Effector memory CD4-positive, alpha-beta T cell (primary cell): ENCODE results near the gene GPD1.
"Not testable (repeated sequence)": the region's sequence is repeated elsewhere in the genome, so short reads cannot be mapped to it uniquely, and the experiment has no call there.

ENCODE experiments used
- DNase-seq, 3 donors: peaks; one replicate each; pipeline ENCODE4 v3.0.0-alpha.2; 2020
- H3K27ac ChIP-seq: 2 replicates; pipeline ENCODE4 v1.7.0; 2013; ENCODE audit warnings: mild to moderate bottlenecking, low read length, moderate library complexity; ENCODE audit not compliant: insufficient read depth, poor library complexity, severe bottlenecking
- H3K27me3 ChIP-seq: replicated peaks from 2 replicates; pipeline ENCODE4 v1.7.0; 2013; ENCODE audit warnings: mild to moderate bottlenecking, low read length; ENCODE audit not compliant: insufficient read depth, control insufficient read depth, poor library complexity, severe bottlenecking
- H3K36me3 ChIP-seq: 2 replicates; pipeline ENCODE4 v1.7.0; 2013; ENCODE audit warnings: mild to moderate bottlenecking, low read length, moderate library complexity; ENCODE audit not compliant: control insufficient read depth, insufficient read depth
- H3K4me1 ChIP-seq: 2 replicates; pipeline ENCODE4 v1.7.0; 2013; ENCODE audit warnings: low read length, mild to moderate bottlenecking; ENCODE audit not compliant: control insufficient read depth, insufficient read depth, poor library complexity, severe bottlenecking
- H3K4me3 ChIP-seq: 2 replicates; pipeline ENCODE4 v1.7.0; 2013; ENCODE audit warnings: low read length, low read depth, mild to moderate bottlenecking; ENCODE audit not compliant: insufficient read depth, poor library complexity, severe bottlenecking
- H3K9me3 ChIP-seq: 2 replicates; pipeline ENCODE4 v1.7.0; 2013; ENCODE audit warnings: mild to moderate bottlenecking, low read length, moderate library complexity; ENCODE audit not compliant: control insufficient read depth

The GPD1 gene

GRCh38 chr12:50148011-50148410, 44.2 kb downstream of the GPD1 start:
- not testable (repeated sequence) for H3K27me3 ChIP-seq, H3K4me3 ChIP-seq, H3K27ac ChIP-seq, H3K36me3 ChIP-seq, H3K9me3 ChIP-seq, DNase-seq, H3K4me1 ChIP-seq

- Histone ChIP-seq H3K36me3 (no peaks in the 10 kb centered on the region), H3K27ac (no peak overlapping the region), H3K27me3 (no peaks in the 10 kb centered on the region), H3K4me1 (no peaks in the 10 kb centered on the region), H3K4me3 (no peak overlapping the region), H3K9me3 (no peaks in the 10 kb centered on the region)
- DNase-seq, result no peak
Measured at GRCh38 chr12:50149311-50149710, 45.5 kb downstream of the GPD1 start.

- Histone ChIP-seq H3K4me1 (no peaks in the 10 kb centered on the region), H3K9me3 (no peaks in the 10 kb centered on the region), H3K27me3 (no peaks in the 10 kb centered on the region), H3K36me3 (no peaks in the 10 kb centered on the region), H3K4me3 (no peak overlapping the region), H3K27ac (no peak overlapping the region)
- no peak for DNase-seq
Measured at GRCh38 chr12:50151047-50151687, 47.4 kb downstream of the GPD1 start.

DNA sequence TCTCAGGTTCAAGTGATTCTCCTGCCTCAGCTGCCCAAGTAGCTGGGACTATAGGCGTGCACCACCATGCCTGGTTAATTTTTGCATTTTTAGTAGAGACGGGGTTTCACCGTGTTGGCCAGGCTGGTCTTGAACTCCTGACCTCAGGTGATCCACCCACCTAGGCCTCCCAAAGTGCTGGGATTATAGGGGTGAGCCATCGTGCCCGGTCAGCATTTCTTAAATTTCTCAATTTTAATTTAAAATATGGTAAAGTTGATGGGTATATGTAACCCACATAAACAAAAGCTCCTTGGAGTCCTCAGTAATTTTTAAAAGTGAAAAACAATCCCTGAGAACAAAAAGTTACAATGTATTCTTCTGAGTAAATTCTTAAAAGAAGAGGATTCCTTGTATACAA, 51.1 kb downstream of the GPD1 start:
- H3K27ac ChIP-seq, H3K9me3 ChIP-seq, H3K4me3 ChIP-seq, H3K27me3 ChIP-seq, H3K36me3 ChIP-seq, H3K4me1 ChIP-seq, DNase-seq: not testable (repeated sequence)

DNA sequence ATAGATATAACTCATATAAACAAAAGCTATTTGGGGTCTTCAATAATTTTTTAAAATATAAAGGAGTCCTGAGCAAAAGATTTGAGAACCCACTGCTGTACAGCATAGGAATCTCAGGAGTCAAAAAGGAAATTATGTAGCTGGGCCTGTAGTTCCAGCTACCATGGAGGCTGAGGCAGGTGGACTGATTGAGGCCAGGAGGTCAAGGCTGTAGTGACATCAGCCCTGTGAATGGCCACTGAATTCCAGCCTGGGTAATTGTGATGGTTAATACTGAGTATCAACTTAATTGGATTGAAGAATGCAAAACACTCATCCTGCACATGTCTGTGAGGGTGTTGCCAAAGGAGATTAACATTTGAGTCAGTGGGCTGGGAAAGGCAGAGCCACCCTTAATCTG, 52.8 kb downstream of the GPD1 start:
- H3K4me3 ChIP-seq, result no peak overlapping the region
- H3K27me3 ChIP-seq, result no peaks in the 10 kb centered on the region
- H3K4me1 ChIP-seq, result no peaks in the 10 kb centered on the region
- H3K27ac ChIP-seq, result no peak overlapping the region
- no peak for DNase-seq
- H3K9me3 ChIP-seq, result no peaks in the 10 kb centered on the region
- H3K36me3 ChIP-seq, result no peaks in the 10 kb centered on the region

- Histone ChIP-seq H3K4me1 (no peaks in the 10 kb centered on the region), H3K36me3 (no peaks in the 10 kb centered on the region), H3K27me3 (no peaks in the 10 kb centered on the region), H3K27ac (no peak overlapping the region), H3K9me3 (no peaks in the 10 kb centered on the region), H3K4me3 (no peak overlapping the region)
- DNase-seq, result no peak
Measured at GRCh38 chr12:50157259-50157658, 53.5 kb downstream of the GPD1 start.

DNA sequence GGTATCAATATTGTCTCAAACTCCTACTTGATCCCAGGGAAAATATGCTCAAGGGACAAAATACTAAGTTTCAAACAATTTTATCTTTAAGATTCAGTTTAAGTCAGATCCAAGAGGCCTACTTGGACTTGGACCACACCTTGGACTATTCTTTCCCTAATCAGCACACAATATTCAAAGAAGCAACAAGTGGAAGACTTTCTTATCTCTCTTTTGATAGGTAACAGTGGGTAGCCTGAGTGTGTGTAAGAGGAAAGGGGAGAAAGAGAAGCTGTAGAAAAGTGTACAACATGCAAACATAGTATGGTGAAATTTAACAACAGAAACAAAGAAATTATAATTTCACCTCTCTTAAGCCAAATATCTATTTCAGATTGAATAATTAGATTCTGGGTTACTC, 56.8 kb downstream of the GPD1 start:
- Histone ChIP-seq H3K4me3 (no peak overlapping the region), H3K27ac (no peak overlapping the region), H3K9me3 (no peaks in the 10 kb centered on the region), H3K36me3 (no peaks in the 10 kb centered on the region), H3K4me1 (no peaks in the 10 kb centered on the region), H3K27me3 (no peaks in the 10 kb centered on the region)
- DNase-seq, result no peak
